Measurements from ENCODE around the gene PERM1.

DNA sequence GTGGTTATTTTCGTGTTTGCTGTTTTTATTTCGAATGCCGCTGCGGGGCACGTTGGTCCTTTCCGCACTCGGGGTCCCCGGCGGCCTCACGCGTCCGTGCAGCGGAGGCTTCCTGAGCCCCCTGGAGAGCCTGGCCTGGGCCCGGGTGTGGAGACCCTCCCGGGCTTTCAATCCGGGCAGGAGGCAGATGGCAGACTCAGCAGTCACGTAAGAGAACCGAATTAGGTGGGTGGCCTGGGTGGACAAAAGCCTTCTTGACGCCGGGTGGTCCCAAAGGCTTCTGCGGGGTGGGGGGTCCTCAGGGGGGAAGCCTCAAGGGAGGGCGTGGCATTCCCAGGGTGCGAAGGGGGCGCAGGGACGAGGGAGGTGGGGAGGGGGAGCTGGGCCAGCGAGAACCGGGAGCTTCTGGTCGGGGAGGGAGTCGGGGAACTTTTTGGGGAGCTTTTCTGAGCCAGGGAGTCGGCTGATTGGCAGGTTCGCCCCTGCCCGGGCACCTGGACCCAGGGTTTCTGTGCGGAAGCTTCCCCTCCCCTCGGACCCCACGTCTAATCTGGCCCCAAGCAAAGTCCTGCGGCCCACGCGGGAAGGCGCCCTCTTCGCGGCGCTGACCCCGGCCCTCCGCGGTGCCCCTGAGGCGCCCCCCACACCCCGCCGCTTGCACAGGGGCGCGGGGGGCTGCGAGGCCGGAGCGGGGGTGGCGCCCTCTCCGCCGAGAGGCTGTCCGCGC, 19.3 kb upstream of the PERM1 start:
- TF ChIP-seq, protein P1, sequence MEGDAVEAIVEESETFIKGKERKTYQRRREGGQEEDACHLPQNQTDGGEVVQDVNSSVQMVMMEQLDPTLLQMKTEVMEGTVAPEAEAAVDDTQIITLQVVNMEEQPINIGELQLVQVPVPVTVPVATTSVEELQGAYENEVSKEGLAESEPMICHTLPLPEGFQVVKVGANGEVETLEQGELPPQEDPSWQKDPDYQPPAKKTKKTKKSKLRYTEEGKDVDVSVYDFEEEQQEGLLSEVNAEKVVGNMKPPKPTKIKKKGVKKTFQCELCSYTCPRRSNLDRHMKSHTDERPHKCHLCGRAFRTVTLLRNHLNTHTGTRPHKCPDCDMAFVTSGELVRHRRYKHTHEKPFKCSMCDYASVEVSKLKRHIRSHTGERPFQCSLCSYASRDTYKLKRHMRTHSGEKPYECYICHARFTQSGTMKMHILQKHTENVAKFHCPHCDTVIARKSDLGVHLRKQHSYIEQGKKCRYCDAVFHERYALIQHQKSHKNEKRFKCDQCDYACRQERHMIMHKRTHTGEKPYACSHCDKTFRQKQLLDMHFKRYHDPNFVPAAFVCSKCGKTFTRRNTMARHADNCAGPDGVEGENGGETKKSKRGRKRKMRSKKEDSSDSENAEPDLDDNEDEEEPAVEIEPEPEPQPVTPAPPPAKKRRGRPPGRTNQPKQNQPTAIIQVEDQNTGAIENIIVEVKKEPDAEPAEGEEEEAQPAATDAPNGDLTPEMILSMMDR (IDR thresholded peaks at IDR 0.05; ENCODE audit: low read depth, low read length, missing input control) = no peak
- TF ChIP-seq RAD21 (IDR thresholded peaks at IDR 0.05) = no peak
- TF ChIP-seq, protein P2, sequence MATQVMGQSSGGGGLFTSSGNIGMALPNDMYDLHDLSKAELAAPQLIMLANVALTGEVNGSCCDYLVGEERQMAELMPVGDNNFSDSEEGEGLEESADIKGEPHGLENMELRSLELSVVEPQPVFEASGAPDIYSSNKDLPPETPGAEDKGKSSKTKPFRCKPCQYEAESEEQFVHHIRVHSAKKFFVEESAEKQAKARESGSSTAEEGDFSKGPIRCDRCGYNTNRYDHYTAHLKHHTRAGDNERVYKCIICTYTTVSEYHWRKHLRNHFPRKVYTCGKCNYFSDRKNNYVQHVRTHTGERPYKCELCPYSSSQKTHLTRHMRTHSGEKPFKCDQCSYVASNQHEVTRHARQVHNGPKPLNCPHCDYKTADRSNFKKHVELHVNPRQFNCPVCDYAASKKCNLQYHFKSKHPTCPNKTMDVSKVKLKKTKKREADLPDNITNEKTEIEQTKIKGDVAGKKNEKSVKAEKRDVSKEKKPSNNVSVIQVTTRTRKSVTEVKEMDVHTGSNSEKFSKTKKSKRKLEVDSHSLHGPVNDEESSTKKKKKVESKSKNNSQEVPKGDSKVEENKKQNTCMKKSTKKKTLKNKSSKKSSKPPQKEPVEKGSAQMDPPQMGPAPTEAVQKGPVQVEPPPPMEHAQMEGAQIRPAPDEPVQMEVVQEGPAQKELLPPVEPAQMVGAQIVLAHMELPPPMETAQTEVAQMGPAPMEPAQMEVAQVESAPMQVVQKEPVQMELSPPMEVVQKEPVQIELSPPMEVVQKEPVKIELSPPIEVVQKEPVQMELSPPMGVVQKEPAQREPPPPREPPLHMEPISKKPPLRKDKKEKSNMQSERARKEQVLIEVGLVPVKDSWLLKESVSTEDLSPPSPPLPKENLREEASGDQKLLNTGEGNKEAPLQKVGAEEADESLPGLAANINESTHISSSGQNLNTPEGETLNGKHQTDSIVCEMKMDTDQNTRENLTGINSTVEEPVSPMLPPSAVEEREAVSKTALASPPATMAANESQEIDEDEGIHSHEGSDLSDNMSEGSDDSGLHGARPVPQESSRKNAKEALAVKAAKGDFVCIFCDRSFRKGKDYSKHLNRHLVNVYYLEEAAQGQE (IDR thresholded peaks at IDR 0.05) = no peak
- TF ChIP-seq, protein P3, sequence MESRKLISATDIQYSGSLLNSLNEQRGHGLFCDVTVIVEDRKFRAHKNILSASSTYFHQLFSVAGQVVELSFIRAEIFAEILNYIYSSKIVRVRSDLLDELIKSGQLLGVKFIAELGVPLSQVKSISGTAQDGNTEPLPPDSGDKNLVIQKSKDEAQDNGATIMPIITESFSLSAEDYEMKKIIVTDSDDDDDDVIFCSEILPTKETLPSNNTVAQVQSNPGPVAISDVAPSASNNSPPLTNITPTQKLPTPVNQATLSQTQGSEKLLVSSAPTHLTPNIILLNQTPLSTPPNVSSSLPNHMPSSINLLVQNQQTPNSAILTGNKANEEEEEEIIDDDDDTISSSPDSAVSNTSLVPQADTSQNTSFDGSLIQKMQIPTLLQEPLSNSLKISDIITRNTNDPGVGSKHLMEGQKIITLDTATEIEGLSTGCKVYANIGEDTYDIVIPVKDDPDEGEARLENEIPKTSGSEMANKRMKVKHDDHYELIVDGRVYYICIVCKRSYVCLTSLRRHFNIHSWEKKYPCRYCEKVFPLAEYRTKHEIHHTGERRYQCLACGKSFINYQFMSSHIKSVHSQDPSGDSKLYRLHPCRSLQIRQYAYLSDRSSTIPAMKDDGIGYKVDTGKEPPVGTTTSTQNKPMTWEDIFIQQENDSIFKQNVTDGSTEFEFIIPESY (IDR thresholded peaks at IDR 0.05) = no peak
- TF ChIP-seq, protein P4, sequence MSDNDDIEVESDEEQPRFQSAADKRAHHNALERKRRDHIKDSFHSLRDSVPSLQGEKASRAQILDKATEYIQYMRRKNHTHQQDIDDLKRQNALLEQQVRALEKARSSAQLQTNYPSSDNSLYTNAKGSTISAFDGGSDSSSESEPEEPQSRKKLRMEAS (IDR thresholded peaks at IDR 0.05) = no peak

Measured in liver (tissue), 3 donors.